ENCODE results near the gene RASL11B. TPM values are rescaled to one million over a fixed set of nuclear protein-coding genes. Genes with fewer than 3 reads are reported as not detected.

Gene RASL11B
- total and polyA plus RNA-seq, 2 donors (not counting 1 experiment from before 2014, with no cell fraction given), result 0.36 to 1.2 TPM

DNA sequence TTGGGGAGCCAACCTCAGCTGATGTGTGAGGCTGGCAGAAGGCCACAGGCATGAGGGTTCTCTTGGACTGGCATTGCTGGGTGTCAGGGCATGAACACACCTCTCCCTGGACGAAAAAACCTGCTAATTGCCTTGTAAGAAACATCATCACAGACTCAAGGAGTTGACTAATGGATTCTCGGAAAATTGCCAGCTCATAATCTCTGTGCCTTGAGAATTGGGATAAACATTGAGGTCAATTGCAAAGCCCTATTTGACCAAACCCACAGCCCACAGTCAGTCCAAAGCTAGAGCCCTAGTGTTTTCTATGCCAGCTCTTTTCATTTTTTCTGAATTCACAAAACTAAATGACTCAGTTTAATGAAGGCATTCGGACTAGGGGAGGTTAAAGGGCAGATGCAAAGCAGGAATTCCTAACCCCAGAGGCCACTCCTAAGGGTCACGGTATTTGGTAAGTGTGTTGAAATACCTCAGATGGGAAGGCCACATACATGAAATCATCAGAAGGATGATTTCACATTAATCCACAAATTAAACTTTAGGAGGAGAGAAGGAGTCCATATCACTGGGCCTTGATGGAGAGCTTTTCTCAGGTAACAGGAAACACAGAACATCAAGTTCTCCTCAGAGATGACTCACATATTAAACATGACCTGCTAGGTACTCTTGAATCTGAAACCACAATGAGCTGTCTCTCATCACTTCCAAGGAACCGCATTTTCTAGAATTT, 39.0 kb upstream of the RASL11B start:
- ATAC-seq (ENCODE audit: low read depth) (no peak), DNase-seq (no peak)
- H3K27me3 ChIP-seq (replicated peaks in 1 of 4; ENCODE audit: control extremely low read depth in 1 of 4, control insufficient read depth in 3 of 4, insufficient read depth in 4 of 4, low read length in 3 of 4), result no peaks in the 10 kb centered on the region
- no peak overlapping the region for H3K9ac ChIP-seq (ENCODE audit: low read length)
- Mint-ChIP-seq H3K4me1 (no peaks in the 10 kb centered on the region), H3K9me3 (ENCODE audit: insufficient read depth) (no peaks in the 10 kb centered on the region), H3K27me3 (no peaks in the 10 kb centered on the region), H3K4me3 (no peak overlapping the region), H3K27ac (no peak overlapping the region)
- no peaks in the 10 kb centered on the region for H3K4me1 ChIP-seq (ENCODE audit: control insufficient read depth in 2 of 2, insufficient read depth in 2 of 2, low read length in 2 of 2)
- no peaks in the 10 kb centered on the region for H4K20me1 ChIP-seq (ENCODE audit: control insufficient read depth, insufficient read depth, low read length, poor library complexity, severe bottlenecking)
- no peaks in the 10 kb centered on the region for H3K36me3 ChIP-seq (replicated peaks in 1 of 2; ENCODE audit: control extremely low read depth in 1 of 2, control insufficient read depth in 1 of 2, extremely low read depth in 1 of 2, insufficient read depth in 2 of 2, low read length in 1 of 2)
- H3K79me2 ChIP-seq (ENCODE audit: control insufficient read depth, insufficient read depth, low read length), result no peaks in the 10 kb centered on the region
- ChIA-PET POLR2A (no interaction called here), CTCF (no interaction called here)
- no peak overlapping the region for H3K4me3 ChIP-seq (ENCODE audit: control extremely low read depth in 1 of 5, extremely low read depth in 1 of 5, insufficient read depth in 1 of 5, low read depth in 2 of 5, low read length in 4 of 5)
- intact Hi-C loops (cut with micrococcal nuclease), result no loop called here
- no peak overlapping the region for H3K27ac ChIP-seq (ENCODE audit: low read length in 2 of 2)
- TF ChIP-seq, protein P1, sequence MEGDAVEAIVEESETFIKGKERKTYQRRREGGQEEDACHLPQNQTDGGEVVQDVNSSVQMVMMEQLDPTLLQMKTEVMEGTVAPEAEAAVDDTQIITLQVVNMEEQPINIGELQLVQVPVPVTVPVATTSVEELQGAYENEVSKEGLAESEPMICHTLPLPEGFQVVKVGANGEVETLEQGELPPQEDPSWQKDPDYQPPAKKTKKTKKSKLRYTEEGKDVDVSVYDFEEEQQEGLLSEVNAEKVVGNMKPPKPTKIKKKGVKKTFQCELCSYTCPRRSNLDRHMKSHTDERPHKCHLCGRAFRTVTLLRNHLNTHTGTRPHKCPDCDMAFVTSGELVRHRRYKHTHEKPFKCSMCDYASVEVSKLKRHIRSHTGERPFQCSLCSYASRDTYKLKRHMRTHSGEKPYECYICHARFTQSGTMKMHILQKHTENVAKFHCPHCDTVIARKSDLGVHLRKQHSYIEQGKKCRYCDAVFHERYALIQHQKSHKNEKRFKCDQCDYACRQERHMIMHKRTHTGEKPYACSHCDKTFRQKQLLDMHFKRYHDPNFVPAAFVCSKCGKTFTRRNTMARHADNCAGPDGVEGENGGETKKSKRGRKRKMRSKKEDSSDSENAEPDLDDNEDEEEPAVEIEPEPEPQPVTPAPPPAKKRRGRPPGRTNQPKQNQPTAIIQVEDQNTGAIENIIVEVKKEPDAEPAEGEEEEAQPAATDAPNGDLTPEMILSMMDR (IDR thresholded peaks at IDR 0.05), result no peak
- no peak for TF ChIP-seq EZH2 (IDR thresholded peaks at IDR 0.05; ENCODE audit: borderline replicate concordance, insufficient read depth, low read depth, low read length, poor library complexity, severe bottlenecking)
- H3K9me3 ChIP-seq (ENCODE audit: control extremely low read depth in 1 of 3, control insufficient read depth in 2 of 3, insufficient read depth in 1 of 3, low read length in 2 of 3), result no peaks in the 10 kb centered on the region
- no peak overlapping the region for H2AFZ ChIP-seq (ENCODE audit: insufficient read depth, low read depth, low read length, poor library complexity, severe bottlenecking)
- WGBS (ENCODE audit: insufficient coverage), result 76% methylated on average over 2 of the region's 5 CpGs
- H3K4me2 ChIP-seq (replicated peaks; ENCODE audit: low read depth, low read length, poor library complexity, severe bottlenecking), result no peak overlapping the region

DNA sequence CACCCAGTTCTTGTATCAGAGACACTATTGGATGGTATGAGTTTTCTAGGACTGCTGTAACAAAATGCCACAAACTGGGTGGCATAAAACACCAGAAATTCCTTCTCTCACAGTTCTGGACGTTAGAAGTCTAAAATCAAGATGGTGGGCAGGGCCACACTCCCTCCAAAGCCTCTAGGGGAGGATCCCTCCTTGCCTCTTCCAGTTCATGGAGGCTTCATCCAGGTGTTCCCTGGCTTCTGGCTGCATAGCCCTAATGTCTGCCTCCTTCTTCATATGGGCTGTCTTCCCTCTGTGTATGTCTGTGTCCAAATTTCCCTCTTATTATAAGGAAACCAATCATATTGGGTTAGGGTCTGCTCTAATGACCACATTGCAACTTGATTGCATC, 38.4 kb upstream of the RASL11B start:
- Histone ChIP-seq H4K20me1 (ENCODE audit: control insufficient read depth, insufficient read depth, low read length, poor library complexity, severe bottlenecking) (no peaks in the 10 kb centered on the region), H3K9me3 (ENCODE audit: control extremely low read depth in 1 of 3, control insufficient read depth in 2 of 3, insufficient read depth in 1 of 3, low read length in 2 of 3) (no peaks in the 10 kb centered on the region), H3K27me3 (replicated peaks in 1 of 4; ENCODE audit: control extremely low read depth in 1 of 4, control insufficient read depth in 3 of 4, insufficient read depth in 4 of 4, low read length in 3 of 4) (no peaks in the 10 kb centered on the region), H3K4me1 (ENCODE audit: control insufficient read depth in 2 of 2, insufficient read depth in 2 of 2, low read length in 2 of 2) (no peaks in the 10 kb centered on the region), H3K4me3 (ENCODE audit: control extremely low read depth in 1 of 5, extremely low read depth in 1 of 5, insufficient read depth in 1 of 5, low read depth in 2 of 5, low read length in 4 of 5) (no peak overlapping the region), H3K27ac (ENCODE audit: low read length in 2 of 2) (no peak overlapping the region), H3K36me3 (replicated peaks in 1 of 2; ENCODE audit: control extremely low read depth in 1 of 2, control insufficient read depth in 1 of 2, extremely low read depth in 1 of 2, insufficient read depth in 2 of 2, low read length in 1 of 2) (no peaks in the 10 kb centered on the region), H3K79me2 (ENCODE audit: control insufficient read depth, insufficient read depth, low read length) (no peaks in the 10 kb centered on the region), H2AFZ (ENCODE audit: insufficient read depth, low read depth, low read length, poor library complexity, severe bottlenecking) (no peak overlapping the region), H3K4me2 (replicated peaks; ENCODE audit: low read depth, low read length, poor library complexity, severe bottlenecking) (no peak overlapping the region), H3K9ac (ENCODE audit: low read length) (no peak overlapping the region)
- Mint-ChIP-seq H3K27me3 (no peaks in the 10 kb centered on the region), H3K4me1 (no peaks in the 10 kb centered on the region), H3K4me3 (no peak overlapping the region), H3K27ac (no peak overlapping the region), H3K9me3 (ENCODE audit: insufficient read depth) (no peaks in the 10 kb centered on the region)
- CTCF ChIA-PET, result no interaction called here
- intact Hi-C loops (cut with micrococcal nuclease), result no loop called here
- no peak for ATAC-seq (ENCODE audit: low read depth)
- POLR2A ChIA-PET, result no interaction called here
- 86% methylated on average over 1 of the region's 1 CpG for WGBS (ENCODE audit: insufficient coverage)
- TF ChIP-seq, protein P1 (IDR thresholded peaks at IDR 0.05), result no peak
- DNase-seq, result no peak
